GM10266 (cell line): ENCODE measurements around the gene NOL7.

ENCODE experiments used
- DNase-seq: peaks from one replicate; pipeline ENCODE4 v3.0.0; 2012; ENCODE audit errors: extremely low spot score
- CTCF ChIP-seq: IDR thresholded peaks from 2 replicates; pipeline ENCODE4 v1.5.1; 2012; ENCODE audit warnings: mild to moderate bottlenecking, low read depth; ENCODE audit not compliant: control insufficient read depth, insufficient read depth; ENCODE audit errors: missing control alignments

NOL7 gene

DNA sequence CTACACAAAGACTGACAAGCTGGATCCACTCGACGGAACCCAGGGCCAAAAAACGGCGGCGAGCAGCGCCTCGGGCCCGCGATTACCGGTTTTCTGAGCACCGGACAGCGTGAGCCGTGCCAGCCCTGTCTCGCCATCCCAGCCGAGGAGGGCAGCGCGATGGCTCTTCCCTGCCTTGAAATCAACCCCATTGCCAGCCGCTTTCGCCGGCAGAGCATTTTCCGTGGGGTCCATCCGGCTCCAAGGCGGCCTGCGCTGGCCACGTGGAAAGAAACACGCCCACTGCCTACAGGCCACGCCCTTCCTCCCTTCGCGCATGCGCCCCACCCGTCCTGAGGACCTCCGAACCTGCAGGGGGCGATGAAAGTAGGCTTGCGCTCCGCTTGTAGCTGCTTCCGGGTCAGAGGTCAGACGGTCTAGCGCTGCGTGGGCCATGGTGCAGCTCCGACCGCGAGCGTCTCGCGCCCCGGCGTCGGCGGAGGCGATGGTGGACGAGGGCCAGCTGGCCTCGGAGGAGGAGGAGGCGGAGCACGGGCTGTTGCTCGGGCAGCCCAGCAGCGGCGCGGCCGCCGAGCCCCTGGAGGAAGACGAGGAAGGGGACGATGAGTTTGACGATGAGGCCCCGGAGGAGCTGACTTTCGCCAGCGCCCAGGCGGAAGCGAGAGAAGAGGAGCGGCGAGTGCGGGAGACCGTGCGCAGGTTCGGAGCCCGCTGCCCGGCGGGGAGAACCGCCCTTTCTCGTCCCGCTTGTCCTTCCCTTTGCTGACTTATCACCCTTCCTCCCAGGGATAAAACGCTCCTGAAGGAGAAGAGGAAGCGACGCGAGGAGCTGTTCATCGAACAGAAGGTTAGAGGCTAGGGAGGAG, at the start of gene NOL7:
Gene NOL7 (plus strand): TSS at position 410 of the 866 bp plus-strand sequence. CDS start 24 bp downstream, at position 434.
- TF ChIP-seq CTCF = peak; percentile 96
- peak; percentile 97 for DNase-seq

GRCh38 chr6:13565921-13566320, 49.2 kb upstream of the NOL7 start:
- DNase-seq = no peak
- TF ChIP-seq CTCF = no peak

DNA sequence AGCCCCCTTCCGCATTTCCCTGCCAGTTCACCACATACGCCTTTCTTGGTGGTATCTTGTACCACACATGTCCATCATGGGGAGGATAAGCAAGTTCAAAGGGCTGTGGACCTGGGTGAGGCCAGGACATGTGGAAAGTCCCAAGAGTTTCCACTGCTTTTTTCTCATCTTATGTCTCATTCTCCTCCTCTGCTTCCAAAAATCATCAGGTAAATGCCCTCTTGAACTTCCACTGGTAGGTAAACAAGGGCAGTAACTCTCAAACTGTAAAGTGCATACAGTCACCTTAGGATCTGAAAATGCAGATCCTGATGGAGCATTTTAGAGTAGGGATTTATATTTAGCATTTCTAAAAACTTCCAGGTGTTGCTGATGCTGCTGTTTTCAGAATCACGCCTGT, 48.6 kb upstream of the NOL7 start:
- no peak for TF ChIP-seq CTCF
- DNase-seq = no peak

GRCh38 chr6:13568970-13569369, 46.2 kb upstream of the NOL7 start:
- DNase-seq = no peak
- TF ChIP-seq CTCF = no peak

DNA sequence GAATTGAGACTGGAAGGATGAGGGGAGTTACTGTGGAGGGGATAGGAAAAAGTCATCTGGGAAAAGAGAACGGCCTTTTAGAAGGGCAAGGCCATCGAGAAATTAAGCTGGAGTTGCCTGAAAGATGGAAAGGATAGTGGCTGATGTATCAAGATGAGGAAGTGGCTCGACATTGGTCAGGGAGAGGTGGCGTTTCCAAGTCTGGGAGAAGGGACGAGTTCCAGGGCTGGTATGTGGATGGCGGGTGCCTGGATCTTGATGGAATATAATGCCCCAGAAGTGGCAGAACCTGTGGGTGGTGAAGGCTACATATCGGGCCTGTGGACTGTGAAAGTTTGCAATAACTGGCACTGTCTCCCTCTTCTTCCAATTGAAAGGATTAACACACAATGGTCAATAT, 42.9 kb upstream of the NOL7 start:
- DNase-seq = no peak
- no peak for TF ChIP-seq CTCF

DNA sequence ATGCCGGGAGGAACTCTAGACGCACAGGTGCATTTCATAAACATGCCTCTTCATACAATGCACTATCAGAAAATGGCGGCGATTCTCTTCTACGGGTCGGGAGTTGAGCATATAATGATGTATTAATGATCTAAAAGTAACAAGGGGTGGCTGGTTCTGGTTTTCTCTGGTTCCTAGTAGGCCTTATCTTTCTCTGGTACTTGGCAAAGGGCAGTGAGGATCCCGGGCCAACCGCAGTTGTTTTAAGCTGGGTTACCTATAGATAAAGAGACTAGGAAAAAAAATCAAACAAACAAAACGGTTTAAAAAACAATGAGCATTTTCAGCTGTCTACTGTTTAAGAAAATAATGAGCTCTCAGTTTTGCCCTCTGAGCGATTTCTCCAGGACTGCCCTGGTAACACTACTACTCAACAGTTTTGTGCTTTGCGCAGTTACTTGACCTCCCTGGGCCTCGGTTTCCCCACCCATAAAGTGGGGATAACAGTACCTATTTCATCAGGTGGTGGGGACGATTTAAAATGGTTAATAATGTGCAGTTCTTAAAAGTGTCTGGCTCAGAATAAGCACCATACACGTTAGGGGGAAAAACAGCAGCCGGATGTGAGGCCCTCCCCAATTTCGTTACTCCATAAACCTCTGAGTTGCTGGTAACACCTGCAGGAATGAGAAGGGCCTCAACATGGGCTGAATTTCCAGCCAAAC, 42.0 kb upstream of the NOL7 start:
- TF ChIP-seq CTCF = no peak
- DNase-seq = no peak

DNA sequence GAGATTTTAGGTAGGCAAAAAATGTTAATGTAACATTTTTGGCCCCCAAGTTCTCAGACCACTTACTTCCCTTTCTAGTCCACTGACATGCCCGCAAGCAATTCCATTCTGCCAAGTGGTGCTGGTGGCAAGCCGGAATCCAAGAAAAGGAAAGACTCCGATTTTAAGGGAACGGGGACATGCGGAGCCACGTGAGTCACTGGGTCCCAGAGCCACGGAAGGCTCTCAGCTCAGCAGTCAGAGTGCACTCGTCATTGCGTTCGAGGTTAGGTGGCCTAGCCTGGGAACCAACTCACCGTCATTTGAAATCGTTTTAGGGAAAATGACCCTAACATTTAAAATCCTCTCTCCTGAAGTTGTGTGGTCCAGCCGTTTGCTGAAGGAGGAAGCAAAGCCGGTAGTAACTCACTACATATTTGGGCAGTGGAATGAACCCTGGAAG, 41.4 kb upstream of the NOL7 start:
- DNase-seq = peak; percentile 27
- no peak for TF ChIP-seq CTCF
